Fibroblast of peridontal ligament (primary cell): ENCODE results near the gene ANXA3.
"Not testable (repeated sequence)": the region's sequence is repeated elsewhere in the genome, so short reads cannot be mapped to it uniquely, and the experiment has no call there.

Source experiments
- DNase-seq: peaks from one replicate; pipeline ENCODE4 v3.0.0-alpha.2; 2010; ENCODE audit errors: extremely low read depth

The ANXA3 gene, protein sequence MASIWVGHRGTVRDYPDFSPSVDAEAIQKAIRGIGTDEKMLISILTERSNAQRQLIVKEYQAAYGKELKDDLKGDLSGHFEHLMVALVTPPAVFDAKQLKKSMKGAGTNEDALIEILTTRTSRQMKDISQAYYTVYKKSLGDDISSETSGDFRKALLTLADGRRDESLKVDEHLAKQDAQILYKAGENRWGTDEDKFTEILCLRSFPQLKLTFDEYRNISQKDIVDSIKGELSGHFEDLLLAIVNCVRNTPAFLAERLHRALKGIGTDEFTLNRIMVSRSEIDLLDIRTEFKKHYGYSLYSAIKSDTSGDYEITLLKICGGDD

DNA sequence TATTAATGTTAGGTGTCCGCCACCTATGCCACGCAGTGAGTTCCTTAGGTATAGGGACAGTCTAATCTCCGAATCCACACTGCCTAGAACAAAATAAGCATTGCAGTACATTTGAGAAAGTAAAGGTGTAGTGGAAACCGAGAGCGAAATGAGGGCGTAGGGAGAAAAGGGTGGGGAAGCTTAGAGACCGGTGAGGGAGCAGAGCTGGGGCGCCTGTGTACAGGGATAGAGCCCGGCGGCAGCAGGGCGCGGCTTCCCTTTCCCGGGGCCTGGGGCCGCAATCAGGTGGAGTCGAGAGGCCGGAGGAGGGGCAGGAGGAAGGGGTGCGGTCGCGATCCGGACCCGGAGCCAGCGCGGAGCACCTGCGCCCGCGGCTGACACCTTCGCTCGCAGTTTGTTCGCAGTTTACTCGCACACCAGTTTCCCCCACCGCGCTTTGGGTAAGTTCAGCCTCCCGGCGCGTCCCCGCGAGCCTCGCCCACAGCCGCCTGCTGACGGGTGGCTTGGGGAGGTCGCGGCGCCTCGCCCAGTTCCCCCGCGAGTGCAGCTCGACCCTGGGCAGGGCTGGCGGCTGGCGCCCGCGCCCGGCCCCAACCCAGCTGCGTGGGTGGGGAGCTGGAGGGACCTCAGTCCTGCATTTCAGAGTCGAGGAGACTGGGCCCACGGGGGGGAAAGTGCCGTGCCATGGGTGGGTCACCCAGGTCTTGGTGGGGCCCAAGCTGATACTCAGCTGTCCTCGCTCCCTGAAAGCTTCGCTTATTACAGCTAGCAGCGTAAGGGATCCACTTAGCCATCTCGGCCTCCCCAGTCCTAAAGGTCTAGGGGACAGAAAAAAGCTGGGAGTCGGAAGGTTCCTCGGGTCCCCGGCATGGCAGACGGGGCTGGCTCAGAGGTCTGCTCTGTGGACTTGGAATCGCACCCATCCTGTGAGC lies at the start of gene ANXA3:
Gene ANXA3, plus strand, starts transcription at position 351 of the 932 bp plus-strand sequence. CDS start 2,704 bp downstream, outside the sequence.
- DNase-seq: no peak

DNA sequence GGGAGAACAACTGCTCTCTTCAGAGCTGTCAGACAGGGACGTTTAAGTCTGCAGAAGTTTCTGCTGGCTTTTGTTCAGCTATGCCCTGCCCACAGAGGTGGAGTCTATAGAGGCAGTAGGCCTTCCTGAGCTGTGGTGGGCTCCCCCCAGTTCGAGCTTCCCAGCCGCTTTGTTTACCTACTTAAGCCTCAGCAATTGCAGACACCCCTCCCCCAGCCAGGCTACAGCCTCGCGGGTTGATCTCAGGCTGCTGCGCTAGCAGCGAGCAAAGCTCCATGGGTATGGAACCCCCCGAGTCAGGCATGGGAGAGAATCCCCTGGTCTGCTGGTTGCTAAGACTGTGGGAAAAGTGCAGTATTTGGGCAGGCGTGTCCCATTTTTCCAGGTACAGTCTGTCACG lies 45.3 kb upstream of the ANXA3 start:
- not testable (repeated sequence) for DNase-seq

DNA sequence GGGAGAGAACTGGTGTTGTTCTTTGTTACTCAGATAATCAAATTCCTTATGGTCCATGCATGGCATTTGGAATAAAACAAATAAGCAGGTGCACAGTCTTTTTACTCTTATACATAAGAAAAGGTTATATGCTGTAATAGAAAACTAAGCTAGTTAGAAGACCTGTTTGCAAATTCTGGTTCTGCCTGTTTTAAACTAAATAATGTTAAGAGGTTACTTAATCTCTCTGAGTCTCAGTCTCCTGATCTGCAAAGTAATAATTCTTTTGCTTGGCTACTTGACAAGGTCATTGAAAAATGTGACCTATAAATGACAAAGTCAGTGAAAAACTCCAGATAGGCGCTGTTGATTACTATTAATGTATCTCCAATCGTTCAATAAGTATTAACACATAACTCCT lies 42.5 kb upstream of the ANXA3 start:
- DNase-seq: no peak

DNA sequence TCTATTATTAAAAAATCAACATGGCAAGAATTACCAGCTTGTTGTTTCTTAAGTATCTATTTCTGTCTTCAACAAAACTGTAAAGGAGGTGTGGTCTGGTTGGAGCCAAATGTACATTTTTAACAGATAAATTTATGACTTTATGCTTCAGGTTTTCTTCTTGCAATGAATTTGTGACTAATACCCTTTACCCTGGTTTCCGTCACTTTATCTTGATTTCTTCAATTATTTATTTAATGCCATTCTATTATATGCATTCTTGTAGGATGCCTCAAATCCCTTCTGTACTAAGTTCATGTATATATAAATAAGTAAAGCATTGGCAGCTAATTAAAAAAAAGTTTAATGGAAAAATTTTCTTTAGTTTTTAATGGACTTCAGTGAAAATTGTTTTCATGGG lies 41.5 kb upstream of the ANXA3 start:
- no peak for DNase-seq

DNA sequence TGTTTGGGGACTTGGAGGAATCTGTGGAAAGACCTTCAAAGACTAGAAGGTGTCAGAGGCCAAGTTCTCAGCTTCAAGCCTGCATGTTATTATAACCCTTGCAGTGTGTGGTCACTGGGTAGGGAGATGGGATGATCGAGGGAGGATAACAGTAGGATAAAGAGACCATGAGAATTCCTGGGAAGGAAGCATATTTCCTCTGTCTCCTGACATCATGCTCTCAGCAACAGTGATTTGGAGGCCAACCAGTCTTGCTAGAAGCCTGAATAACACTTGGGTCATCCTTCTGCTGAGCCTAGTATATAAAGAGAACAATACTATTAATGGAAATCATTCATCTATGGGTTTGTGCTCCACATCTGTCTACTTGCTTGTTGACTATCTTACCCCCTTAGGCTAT lies 40.9 kb upstream of the ANXA3 start:
- DNase-seq: no peak

DNA sequence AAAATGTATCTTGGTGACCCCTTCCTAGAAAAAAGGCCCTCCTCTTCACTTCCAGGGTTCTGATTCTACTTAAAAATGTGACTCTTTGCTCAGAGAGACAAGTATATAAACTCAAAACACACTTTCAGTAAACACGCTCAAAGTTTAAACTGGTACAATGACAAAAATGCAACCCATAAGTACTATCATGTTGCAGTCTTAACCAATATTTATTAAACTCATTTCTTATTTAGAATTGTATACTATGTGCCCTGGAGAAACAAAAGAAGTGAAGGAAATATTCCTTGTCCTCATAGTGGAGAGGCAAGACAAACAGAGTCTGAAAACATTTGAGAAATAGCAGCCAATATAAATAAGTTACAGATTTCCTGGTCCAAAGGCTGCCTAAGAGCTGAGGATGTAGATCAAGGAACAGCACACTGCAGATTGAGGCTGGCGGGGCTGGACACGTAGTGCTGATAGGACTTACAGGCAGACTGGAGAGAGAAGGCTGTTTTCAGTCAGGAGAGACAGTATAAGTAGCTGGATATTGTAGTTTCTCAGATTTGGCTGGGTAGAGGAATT lies 39.1 kb upstream of the ANXA3 start:
- DNase-seq: peak; percentile 34

DNA sequence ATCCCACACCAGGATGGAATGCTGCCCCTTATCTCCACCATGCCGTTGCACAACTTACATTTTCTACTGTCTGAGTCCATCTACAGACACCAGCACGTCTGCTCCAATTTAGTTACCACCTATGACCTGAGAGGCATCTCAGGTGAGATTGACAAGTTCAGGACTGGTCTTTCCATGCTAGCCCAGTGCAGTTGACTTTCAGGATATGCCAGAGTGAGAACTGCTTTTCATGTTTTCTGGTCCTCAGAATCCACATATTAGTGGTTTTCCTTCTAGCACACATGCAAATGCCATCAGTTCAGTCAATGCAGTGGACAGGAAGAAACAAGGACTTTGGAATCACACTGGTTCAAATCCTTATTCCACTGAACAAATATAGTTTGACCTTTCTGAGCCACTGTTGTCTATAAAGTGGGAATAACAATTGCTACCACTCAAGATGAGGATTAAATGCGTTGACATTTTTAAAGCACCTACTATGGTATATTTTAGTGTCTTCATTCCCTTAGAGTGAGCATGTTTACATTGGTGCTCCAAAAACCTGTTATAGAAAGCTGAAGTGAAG lies 38.1 kb upstream of the ANXA3 start:
- DNase-seq: no peak

DNA sequence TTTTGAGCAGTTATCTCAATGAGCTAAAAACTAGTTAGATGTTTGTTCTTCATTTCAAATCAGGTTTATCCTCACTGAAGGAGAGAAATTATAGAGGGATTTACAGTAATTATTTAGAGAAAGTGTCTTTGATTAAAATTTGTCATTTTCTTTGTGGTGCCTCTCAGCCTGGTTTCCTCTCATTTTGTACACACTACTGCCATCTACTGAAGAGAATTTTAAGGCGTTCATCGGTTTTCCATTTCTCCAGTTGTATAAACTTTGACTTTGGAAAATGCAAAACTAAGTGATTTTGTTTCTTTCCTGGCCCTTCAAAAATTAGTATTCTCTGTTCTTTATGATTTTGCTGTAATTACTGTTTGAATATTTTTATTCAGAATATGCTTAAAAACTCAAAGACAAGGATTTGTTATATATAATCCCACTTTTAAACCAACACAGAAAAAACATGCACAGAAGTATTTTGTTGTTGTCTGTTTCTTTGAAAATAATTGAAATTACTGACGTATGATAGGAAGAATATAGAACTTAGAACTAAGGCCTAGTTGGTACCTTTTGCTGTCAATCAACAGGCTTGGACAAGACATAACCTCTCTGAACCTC lies 34.4 kb upstream of the ANXA3 start:
- DNase-seq: peak; percentile 68

DNA sequence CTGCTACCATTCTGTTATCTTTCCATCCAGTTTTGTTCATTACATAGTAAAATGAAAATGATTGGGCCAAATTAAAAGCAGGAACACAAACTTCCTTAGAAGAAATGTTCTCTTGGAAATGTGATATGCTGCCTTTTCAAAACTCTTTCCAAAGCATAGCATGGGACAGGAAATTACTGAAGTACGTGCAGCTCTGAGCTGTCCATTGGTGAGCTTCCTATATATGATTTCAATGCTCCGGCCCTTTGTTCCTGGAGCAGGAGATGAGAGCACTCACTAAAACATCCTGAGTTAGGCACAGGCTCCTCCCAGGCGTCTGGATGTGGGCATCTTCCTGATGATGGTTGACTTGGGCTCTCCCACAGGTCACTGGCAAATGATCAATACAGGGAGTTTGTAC lies 33.0 kb upstream of the ANXA3 start:
- peak; percentile 59 for DNase-seq

DNA sequence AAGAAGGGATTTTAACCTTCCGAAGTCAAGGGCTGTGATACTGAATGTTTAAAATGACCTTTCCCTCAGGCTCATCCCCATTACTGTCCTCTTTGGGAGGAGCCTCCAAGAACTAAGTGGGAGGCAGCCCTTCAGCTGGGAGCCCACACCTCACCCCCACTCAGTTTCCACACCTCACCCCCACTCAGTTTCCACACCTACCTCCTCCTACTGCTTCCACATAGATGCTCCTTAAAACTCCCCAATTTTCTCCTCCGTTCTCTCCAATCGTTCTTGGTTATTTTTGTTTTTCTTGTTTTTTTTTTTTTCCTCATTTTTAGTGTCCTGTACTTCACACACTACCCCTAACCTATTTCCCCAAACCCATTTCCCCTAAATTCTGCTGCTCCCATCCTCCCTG lies 31.6 kb upstream of the ANXA3 start:
- DNase-seq: no peak

DNA sequence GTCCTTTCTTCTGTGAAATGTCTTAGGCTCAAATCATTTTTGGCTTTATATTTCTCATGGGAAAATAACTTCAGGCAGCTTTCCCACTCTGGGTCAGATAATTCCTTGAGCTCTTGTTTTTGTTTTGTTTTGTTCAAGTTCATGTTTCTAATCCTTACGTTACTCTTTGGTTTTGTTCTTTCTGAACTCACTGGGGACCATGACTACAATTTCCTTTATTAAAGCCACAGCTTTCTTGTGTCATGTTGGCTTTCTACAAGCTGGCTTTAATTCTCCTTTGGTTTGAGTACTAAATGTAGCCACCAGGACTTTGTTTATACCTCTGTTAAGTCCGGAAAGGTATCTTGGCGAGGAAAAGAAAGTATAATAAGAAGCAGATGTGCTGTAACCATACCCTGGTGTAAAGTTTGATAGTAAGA lies 30.8 kb upstream of the ANXA3 start:
- peak; percentile 79 for DNase-seq

DNA sequence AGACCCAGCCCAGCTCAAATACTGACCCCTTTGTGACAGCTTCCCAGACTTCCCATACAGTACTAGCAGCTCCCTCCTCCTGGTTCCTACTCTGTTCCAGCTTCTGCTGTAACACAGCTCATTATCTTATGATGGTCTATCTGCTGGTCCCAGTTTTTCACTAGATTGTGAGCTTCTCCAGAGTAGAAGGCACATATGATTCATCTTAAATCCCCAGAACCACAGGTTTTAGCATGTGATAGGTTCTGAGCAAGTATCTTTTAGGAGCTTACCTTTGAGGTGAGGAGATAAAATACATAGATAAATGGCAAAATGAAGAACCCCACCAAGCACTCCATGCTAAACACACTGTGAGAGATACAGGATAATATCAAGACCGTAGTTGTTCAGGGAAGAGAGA lies 27.6 kb upstream of the ANXA3 start:
- DNase-seq: no peak

DNA sequence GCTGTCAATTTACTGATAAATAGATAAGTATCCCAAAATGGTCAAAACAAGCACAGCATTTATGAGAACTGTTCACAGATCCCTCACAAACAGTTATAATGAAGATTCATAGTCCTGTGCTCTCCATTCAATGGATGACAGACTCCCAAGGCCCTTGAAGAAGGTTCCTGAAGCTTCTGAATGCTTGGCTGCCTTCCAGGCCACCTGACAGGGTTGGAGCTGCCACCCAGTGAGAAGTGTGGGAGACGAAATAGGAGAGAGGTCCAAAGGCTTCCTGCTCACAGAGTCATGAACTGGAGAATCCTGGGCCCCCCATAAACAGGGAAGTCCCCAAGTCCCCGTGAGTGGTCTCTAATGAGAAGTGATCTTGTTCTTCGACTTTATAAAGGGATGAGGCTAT lies 26.0 kb upstream of the ANXA3 start:
- DNase-seq: no peak

DNA sequence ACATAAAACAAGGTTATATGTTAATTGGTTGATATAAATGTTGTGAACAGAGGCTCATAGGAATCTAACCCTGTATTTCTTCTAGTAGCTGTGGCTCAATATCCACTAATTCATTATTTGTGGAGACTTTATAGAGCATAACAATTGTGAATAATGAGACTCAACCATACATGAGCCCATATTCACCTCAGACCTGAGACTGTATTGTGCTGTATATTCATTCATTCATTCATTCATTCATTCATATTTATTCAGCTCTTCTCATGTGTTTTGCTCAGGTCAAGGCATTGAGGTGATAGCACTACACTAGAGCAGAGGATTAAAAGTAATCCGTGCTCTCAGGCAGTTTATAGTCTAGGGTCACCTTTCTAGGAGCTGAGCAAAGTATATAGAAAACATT lies 24.5 kb upstream of the ANXA3 start:
- DNase-seq: no peak

DNA sequence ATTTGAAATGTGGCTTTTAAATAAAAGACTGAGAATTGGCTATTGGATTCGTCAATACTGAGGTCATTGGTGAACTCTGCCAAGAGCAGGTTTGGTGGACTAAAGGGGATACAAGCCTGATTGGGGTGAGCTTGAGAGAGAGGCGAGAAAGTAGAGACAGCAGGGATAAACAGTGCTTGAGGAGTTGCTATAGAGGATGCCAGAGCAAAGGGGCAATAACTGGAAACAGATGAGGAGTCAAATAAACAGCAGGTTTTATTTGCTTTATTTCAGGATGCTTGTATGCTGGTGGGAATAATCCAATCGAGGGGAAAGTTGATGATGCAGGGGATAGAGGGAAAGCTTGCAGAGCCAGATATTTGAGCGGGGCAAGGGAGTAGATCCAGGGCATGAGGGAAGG lies 24.0 kb upstream of the ANXA3 start:
- DNase-seq: peak; percentile 54

DNA sequence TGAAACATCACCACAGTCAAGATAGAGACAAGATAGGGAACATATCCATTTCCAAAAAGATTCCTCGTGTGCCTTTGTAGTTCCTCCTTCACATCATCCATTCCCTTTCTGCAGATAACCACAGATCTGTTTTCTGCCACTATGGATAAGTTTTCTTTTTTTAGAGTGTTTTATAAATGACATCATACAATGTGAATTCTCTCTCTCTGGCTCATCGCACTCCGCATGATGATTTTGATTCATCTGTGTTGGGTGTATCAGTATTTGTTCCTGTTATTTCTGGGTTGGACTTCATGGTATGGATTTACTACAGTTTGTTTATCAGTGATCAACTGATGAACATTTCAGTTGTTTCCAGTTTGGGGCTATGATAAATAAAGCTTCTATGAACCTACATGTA lies 23.2 kb upstream of the ANXA3 start:
- DNase-seq: peak; percentile 68

DNA sequence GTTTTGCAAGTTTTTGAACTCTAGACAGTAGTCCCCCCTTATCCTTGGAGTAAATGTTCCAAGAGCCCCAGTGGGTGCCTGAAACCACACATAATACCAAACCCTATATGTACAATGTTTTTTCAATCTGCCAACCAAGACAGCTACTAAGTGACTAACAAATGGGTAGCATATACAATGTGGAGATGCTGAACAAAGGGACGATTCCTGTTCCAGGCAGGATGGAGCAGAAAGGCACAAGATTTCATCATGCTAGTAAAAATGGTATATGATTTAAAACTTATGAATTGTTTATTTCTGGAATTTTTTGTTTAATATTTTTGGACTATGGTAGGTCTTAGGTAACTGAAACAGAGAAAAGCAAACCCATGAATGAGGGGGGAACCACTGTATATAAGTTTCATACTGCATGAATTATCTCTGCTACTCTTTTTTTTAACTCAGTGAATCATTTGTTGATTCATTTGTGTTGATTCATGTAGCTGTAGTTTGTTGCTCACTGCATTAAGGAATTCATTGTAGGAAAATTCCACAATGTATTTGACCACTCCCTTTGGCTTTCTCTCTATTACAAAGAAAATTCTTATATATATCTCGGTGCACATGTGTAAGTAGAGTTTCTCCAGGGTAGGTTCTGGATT lies 21.9 kb upstream of the ANXA3 start:
- DNase-seq: peak; percentile 62

DNA sequence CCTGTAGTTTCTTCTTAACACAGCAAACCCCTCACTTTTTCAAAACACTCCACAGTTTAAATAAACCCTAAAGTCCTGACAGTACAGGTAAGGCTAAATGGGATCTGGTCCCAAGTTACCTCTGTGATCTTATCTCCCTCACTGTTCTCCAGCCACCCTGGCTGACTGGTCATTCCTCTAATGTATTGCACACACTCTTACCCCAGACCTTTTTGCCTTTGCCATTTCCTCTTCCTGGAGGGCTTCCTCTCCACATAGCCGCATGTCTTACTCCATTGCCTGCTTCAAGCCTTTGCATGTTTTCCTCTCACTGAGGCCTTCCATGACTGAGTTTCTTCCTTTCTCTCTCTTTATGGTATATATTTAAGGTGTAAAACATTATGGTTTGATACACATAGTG lies 19.5 kb upstream of the ANXA3 start:
- no peak for DNase-seq

DNA sequence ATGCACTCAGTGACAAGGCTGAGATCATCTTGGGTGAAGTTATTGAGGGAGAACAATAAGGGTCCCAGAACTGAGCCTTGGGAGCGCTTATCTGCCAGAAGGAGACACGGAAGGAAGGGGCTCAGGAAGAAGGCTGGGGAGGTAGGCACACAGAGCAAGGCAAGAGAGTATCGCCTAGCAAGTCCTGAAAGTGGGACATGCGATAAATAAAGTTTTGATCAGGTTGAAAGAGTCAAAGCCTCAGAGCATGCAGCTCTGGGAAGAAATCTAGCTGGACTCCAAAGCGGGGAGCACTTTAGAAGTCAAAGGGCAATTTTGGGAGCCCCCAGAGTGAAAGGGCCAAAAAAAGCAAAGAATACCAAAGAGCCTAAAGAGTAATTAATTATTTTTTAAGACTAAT lies 17.7 kb upstream of the ANXA3 start:
- DNase-seq: no peak

DNA sequence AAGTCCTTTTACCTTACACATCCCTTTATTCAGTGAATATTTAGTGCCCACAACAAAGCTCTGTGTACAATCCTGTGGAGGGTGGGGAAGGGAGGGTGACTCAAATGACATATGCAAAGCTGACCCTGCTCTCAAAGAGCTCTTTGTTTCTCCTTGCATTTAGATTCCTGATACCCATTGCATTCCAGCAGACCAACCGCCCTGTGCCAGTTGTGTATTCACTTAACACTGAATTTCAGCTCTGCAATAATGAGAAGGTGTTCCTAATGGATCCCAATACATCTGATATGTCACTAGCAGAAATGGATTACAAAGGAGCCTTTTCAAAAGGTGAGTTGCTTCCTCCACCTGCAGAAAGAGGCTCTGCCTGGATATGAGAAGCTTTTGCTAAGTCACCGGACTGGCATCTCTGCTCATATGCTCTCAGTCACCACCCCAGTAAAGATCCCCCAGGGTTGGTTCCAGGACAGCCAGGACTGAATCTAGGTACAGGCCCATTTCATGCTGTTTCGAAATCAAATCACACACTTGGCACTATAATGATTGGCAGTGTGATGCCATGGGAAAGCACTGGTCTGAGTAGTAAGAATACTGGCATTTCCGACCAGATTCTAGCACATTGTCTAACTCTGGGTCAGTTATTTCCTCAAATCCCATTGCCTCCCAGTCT lies 17.1 kb upstream of the ANXA3 start:
- no peak for DNase-seq

DNA sequence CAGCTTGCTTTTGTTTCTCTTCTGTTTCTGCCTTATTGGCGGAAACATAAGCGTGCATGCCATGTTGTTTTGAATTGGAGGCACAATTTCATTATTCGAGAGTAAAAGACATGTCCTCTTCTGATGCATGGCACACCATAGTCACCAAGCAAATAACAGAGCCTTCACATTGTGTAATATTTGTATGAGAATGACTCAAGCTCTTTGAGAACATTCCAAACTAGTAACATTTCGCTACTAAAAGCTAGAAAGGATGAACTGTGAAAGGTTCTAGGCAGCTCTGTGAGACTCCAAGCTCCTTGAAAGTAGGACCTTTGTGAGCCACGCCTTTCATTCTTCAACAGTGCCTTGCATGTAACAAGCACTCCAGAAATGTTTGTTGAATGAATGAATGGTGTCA lies 9.2 kb upstream of the ANXA3 start:
- peak; percentile 62 for DNase-seq
